DND-41 (cell line): ENCODE results near the gene TGM5.

Source experiments
- ATAC-seq: fragments of 200-7000 bp; cut with Tn5 transposase; 3 replicates; pipeline ENCODE4 v1.9.1; 2021; ENCODE audit warnings: low read depth; ENCODE audit not compliant: insufficient read depth
- DNase-seq: peaks from one replicate; pipeline ENCODE4 v3.0.0-alpha.2; 2020
- H2AFZ ChIP-seq: 2 replicates; pipeline ENCODE4 v1.6.0; 2012; ENCODE audit warnings: low read depth, low read length
- H3K27ac ChIP-seq: 2 replicates; pipeline ENCODE4 v1.5.1; 2012; ENCODE audit warnings: low read length, inconsistent platforms
- H3K27me3 ChIP-seq: fragments of 200-600 bp; sonication (generic); 2 replicates; pipeline ENCODE4 v1.6.0; 2012; ENCODE audit warnings: low read length, mild to moderate bottlenecking, inconsistent platforms; ENCODE audit not compliant: insufficient read depth, poor library complexity
- H3K36me3 ChIP-seq: 2 replicates; pipeline ENCODE4 v1.5.1; 2012; ENCODE audit warnings: low read length, inconsistent platforms; ENCODE audit not compliant: insufficient read depth
- H3K4me1 ChIP-seq: 2 replicates; pipeline ENCODE4 v1.5.1; 2012; ENCODE audit warnings: mild to moderate bottlenecking, low read length; ENCODE audit not compliant: insufficient read depth
- H3K4me2 ChIP-seq: 2 replicates; pipeline ENCODE4 v1.6.0; 2012; ENCODE audit warnings: mild to moderate bottlenecking, moderate library complexity, low read length, inconsistent platforms; ENCODE audit not compliant: insufficient read depth
- H3K4me3 ChIP-seq, 2 experiments: fragments of 200-600 bp in 1 of 2; shearing (Covaris generic) in 1 of 2; 2 replicates each; pipeline ENCODE4 v1.5.1; 2012 to 2016; ENCODE audit warnings: inconsistent platforms in 2 of 2, low read length in 2 of 2, mild to moderate bottlenecking in 2 of 2, low read depth in 1 of 2, moderate library complexity in 1 of 2
- H3K79me2 ChIP-seq: 2 replicates; pipeline ENCODE4 v1.6.0; 2012; ENCODE audit warnings: low read length, inconsistent platforms; ENCODE audit not compliant: insufficient read depth
- H3K9ac ChIP-seq: 2 replicates; pipeline ENCODE4 v1.6.0; 2012; ENCODE audit warnings: low read depth, mild to moderate bottlenecking, inconsistent platforms, low read length, moderate library complexity
- H3K9me3 ChIP-seq: 2 replicates; pipeline ENCODE4 v1.5.1; 2012; ENCODE audit warnings: low read length, moderate library complexity, mild to moderate bottlenecking, inconsistent platforms; ENCODE audit not compliant: insufficient read depth, severe bottlenecking
- H4K20me1 ChIP-seq: 2 replicates; pipeline ENCODE4 v1.6.0; 2012; ENCODE audit warnings: low read length; ENCODE audit not compliant: insufficient read depth
- CTCF ChIP-seq: IDR thresholded peaks from 2 replicates; pipeline ENCODE4 v1.5.1; 2012; ENCODE audit warnings: borderline replicate concordance, low read length, moderate library complexity, mild to moderate bottlenecking; ENCODE audit not compliant: poor library complexity, severe bottlenecking; ENCODE audit errors: extremely low read depth
- EZH2 ChIP-seq: IDR thresholded peaks from 3 replicates; pipeline ENCODE4 v1.6.1; 2012; ENCODE audit warnings: borderline replicate concordance, low read depth, mild to moderate bottlenecking, moderate library complexity, low read length, inconsistent platforms; ENCODE audit not compliant: severe bottlenecking

TGM5 gene

GRCh38 chr15:43277901-43278300 is 11.2 kb upstream of the TGM5 start:
- Histone ChIP-seq H3K4me3 (no peak overlapping the region), H3K27ac (no peak overlapping the region), H2AFZ (no peak overlapping the region), H3K9me3 (no peaks in the 10 kb centered on the region), H3K27me3 (no peaks in the 10 kb centered on the region), H3K36me3 (no peaks in the 10 kb centered on the region), H3K4me1 (no peaks in the 10 kb centered on the region), H4K20me1 (no peaks in the 10 kb centered on the region), H3K9ac (no peak overlapping the region), H3K4me2 (no peak overlapping the region), H3K79me2 (no peaks in the 10 kb centered on the region)
- TF ChIP-seq EZH2 (no peak), CTCF (no peak)
- DNase-seq (no peak), ATAC-seq (no peak)

GRCh38 chr15:43277231-43277823 is 10.6 kb upstream of the TGM5 start:
- Histone ChIP-seq H3K36me3 (no peaks in the 10 kb centered on the region), H3K27ac (no peak overlapping the region), H3K79me2 (no peaks in the 10 kb centered on the region), H3K9ac (no peak overlapping the region), H3K9me3 (no peaks in the 10 kb centered on the region), H3K27me3 (no peaks in the 10 kb centered on the region), H4K20me1 (no peaks in the 10 kb centered on the region), H3K4me3 (no peak overlapping the region), H3K4me1 (no peaks in the 10 kb centered on the region), H3K4me2 (no peak overlapping the region), H2AFZ (no peak overlapping the region)
- ATAC-seq (no peak), DNase-seq (no peak)
- TF ChIP-seq EZH2 (no peak), CTCF (no peak)

GRCh38 chr15:43276563-43277200 is 10.0 kb upstream of the TGM5 start:
- Histone ChIP-seq H3K27ac (no peak overlapping the region), H2AFZ (no peak overlapping the region), H3K4me2 (no peak overlapping the region), H3K27me3 (no peaks in the 10 kb centered on the region), H3K79me2 (no peaks in the 10 kb centered on the region), H3K36me3 (no peaks in the 10 kb centered on the region), H4K20me1 (no peaks in the 10 kb centered on the region), H3K9me3 (no peaks in the 10 kb centered on the region), H3K4me1 (no peaks in the 10 kb centered on the region), H3K9ac (no peak overlapping the region), H3K4me3 (no peak overlapping the region)
- no peak for TF ChIP-seq CTCF
- TF ChIP-seq EZH2: no peak
- ATAC-seq (no peak), DNase-seq (no peak)
